ENCODE data around the gene ZSCAN1.

The ZSCAN1 gene

GRCh38 chr19:58084596-58085347 is 50.9 kb downstream of the ZSCAN1 start:
- DNase-seq (ENCODE audit: low read depth): no peak

GRCh38 chr19:58085348-58085875 is 51.6 kb downstream of the ZSCAN1 start:
- DNase-seq (ENCODE audit: low read depth): no peak

- no peak for DNase-seq (ENCODE audit: low read depth)
Measured at GRCh38 chr19:58086825-58087710, 53.2 kb downstream of the ZSCAN1 start.

GRCh38 chr19:58088521-58089052 is 54.8 kb downstream of the ZSCAN1 start:
- no peak for DNase-seq (ENCODE audit: low read depth)

GRCh38 chr19:58089846-58090245 is 56.0 kb downstream of the ZSCAN1 start:
- no peak for DNase-seq (ENCODE audit: low read depth)

- DNase-seq (ENCODE audit: low read depth): no peak
Measured at GRCh38 chr19:58091251-58091995, 57.6 kb downstream of the ZSCAN1 start.

- no peak for DNase-seq (ENCODE audit: low read depth)
Measured at GRCh38 chr19:58093071-58093470, 59.2 kb downstream of the ZSCAN1 start.

- no peak for DNase-seq (ENCODE audit: low read depth)
Measured at GRCh38 chr19:58095328-58095727, 61.5 kb downstream of the ZSCAN1 start.

GRCh38 chr19:58096884-58097283 is 63.1 kb downstream of the ZSCAN1 start:
- DNase-seq (ENCODE audit: low read depth): no peak

- DNase-seq (ENCODE audit: low read depth): no peak
Measured at GRCh38 chr19:58097349-58097748, 63.5 kb downstream of the ZSCAN1 start.

GRCh38 chr19:58097781-58098681 is 64.2 kb downstream of the ZSCAN1 start, which contains the start of gene ZSCAN18:
Gene ZSCAN18, minus strand, starts transcription at chr19:58098231. Its CDS starts 7,964 bp downstream, at chr19:58090267.
- DNase-seq (ENCODE audit: low read depth): peak; percentile 90

GRCh38 chr19:58098682-58098998 is 64.8 kb downstream of the ZSCAN1 start:
- no peak for DNase-seq (ENCODE audit: low read depth)
